C4-2B (cell line): ENCODE measurements around the gene SPTA1.

Experiments
- CTCF ChIP-seq: fragments of 450-650 bp; conservative IDR thresholded peaks from 2 replicates; pipeline ENCODE4 v1.5.1; 2017; ENCODE audit warnings: mild to moderate bottlenecking
- ZFX ChIP-seq: fragments of 450-650 bp; IDR thresholded peaks from 2 replicates; pipeline ENCODE4 v1.6.1; 2017

- no peak for TF ChIP-seq CTCF
- TF ChIP-seq ZFX: no peak
Measured at GRCh38 chr1:158646465-158646864, 40.0 kb downstream of the SPTA1 start.
